WERI-Rb-1 (cell line): ENCODE measurements around the gene PFDN1.

ENCODE experiments used
- DNase-seq: peaks from one replicate; pipeline ENCODE4 v3.0.0-alpha.2; 2020
- H3K27ac ChIP-seq: fragments of 250-450 bp; sonication (Bioruptor Pico); 2 replicates; pipeline ENCODE4 v1.5.1; 2020; ENCODE audit warnings: mild to moderate bottlenecking, moderate library complexity
- H3K27me3 ChIP-seq: fragments of 250-450 bp; sonication (Bioruptor Pico); 2 replicates; pipeline ENCODE4 v1.5.1; 2021; ENCODE audit warnings: mild to moderate bottlenecking, low read depth, moderate library complexity; ENCODE audit not compliant: insufficient read depth, severe bottlenecking
- H3K36me3 ChIP-seq: fragments of 250-450 bp; sonication (Bioruptor Pico); 2 replicates; pipeline ENCODE4 v1.5.1; 2020; ENCODE audit warnings: mild to moderate bottlenecking, moderate library complexity
- H3K4me3 ChIP-seq: 2 replicates; pipeline ENCODE4 v1.5.1; 2011; ENCODE audit warnings: low read depth, mild to moderate bottlenecking, control low read depth, low read length
- H3K9me3 ChIP-seq: fragments of 250-450 bp; sonication (Bioruptor Pico); 2 replicates; pipeline ENCODE4 v1.5.1; 2021; ENCODE audit warnings: mild to moderate bottlenecking, moderate library complexity; ENCODE audit not compliant: severe bottlenecking
- TF ChIP-seq, protein P1 (sequence below): IDR thresholded peaks from 2 replicates; pipeline ENCODE4 v1.5.1; 2011; ENCODE audit warnings: low read depth, mild to moderate bottlenecking, control low read depth, inconsistent platforms, low read length

Gene PFDN1

DNA sequence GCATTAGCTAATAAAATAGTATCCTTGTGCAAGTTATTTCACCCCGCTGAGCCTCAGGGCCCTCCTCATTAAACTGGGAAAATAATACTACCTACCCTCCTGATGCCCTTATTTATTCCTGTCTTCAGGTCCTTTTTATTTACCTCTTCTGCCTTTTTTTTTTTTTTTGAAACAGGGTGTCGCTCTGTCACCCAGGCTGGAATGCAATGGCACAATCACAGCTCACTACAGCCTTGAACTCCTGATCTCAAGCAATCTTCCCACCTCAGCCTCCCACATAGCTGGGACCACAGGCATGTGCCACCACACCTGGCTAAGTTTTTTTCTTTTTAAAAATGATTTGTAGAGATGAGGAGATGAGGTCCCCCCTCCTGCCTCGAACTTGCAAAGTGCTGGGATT, 22.6 kb upstream of the PFDN1 start:
- H3K27me3 ChIP-seq = no peaks in the 10 kb centered on the region
- no peak overlapping the region for H3K4me3 ChIP-seq
- no peak overlapping the region for H3K27ac ChIP-seq
- DNase-seq = no peak
- TF ChIP-seq, protein P1, sequence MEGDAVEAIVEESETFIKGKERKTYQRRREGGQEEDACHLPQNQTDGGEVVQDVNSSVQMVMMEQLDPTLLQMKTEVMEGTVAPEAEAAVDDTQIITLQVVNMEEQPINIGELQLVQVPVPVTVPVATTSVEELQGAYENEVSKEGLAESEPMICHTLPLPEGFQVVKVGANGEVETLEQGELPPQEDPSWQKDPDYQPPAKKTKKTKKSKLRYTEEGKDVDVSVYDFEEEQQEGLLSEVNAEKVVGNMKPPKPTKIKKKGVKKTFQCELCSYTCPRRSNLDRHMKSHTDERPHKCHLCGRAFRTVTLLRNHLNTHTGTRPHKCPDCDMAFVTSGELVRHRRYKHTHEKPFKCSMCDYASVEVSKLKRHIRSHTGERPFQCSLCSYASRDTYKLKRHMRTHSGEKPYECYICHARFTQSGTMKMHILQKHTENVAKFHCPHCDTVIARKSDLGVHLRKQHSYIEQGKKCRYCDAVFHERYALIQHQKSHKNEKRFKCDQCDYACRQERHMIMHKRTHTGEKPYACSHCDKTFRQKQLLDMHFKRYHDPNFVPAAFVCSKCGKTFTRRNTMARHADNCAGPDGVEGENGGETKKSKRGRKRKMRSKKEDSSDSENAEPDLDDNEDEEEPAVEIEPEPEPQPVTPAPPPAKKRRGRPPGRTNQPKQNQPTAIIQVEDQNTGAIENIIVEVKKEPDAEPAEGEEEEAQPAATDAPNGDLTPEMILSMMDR = no peak
- H3K9me3 ChIP-seq = no peaks in the 10 kb centered on the region
- no peaks in the 10 kb centered on the region for H3K36me3 ChIP-seq

DNA sequence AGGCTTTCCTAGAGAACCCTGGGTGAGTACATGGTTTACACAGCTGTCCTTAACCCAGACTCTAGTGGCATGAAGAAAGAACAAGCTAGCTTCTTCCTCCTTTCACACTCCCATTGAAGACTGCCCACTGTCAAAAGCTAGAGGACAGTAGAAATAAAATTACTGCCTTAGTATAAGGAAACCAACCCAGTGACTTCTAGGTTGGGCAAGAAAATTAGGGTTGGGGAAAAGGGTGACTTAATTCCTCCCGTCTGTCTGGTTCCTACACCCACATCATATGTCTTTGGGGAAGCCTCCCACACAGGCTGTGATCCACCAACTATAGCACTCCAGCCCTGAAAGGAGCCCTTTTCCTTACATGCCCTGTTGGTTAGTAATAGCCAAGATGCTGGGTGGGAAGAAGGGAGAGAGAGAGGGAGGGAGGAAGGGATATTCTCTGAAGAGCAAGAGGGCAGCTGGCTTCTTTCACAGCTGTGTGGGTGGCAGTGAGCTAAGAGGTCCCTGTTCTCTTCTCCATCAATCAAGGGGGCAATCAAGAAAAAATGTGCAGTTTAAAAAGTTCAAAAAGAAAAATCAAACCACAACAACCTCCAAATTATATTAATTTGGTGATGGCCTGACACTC, 21.8 kb upstream of the PFDN1 start:
- H3K9me3 ChIP-seq = no peaks in the 10 kb centered on the region
- TF ChIP-seq, protein P1 = no peak
- H3K36me3 ChIP-seq = no peaks in the 10 kb centered on the region
- H3K27me3 ChIP-seq = no peaks in the 10 kb centered on the region
- H3K27ac ChIP-seq = no peak overlapping the region
- DNase-seq = no peak
- H3K4me3 ChIP-seq = no peak overlapping the region

- TF ChIP-seq, protein P1 = no peak
- H3K4me3 ChIP-seq = no peak overlapping the region
- no peaks in the 10 kb centered on the region for H3K9me3 ChIP-seq
- no peak overlapping the region for H3K27ac ChIP-seq
- H3K36me3 ChIP-seq = no peaks in the 10 kb centered on the region
- DNase-seq = no peak
- no peaks in the 10 kb centered on the region for H3K27me3 ChIP-seq
These were observed 21.2 kb upstream of the PFDN1 start for GRCh38 chr5:140324041-140324600.

DNA sequence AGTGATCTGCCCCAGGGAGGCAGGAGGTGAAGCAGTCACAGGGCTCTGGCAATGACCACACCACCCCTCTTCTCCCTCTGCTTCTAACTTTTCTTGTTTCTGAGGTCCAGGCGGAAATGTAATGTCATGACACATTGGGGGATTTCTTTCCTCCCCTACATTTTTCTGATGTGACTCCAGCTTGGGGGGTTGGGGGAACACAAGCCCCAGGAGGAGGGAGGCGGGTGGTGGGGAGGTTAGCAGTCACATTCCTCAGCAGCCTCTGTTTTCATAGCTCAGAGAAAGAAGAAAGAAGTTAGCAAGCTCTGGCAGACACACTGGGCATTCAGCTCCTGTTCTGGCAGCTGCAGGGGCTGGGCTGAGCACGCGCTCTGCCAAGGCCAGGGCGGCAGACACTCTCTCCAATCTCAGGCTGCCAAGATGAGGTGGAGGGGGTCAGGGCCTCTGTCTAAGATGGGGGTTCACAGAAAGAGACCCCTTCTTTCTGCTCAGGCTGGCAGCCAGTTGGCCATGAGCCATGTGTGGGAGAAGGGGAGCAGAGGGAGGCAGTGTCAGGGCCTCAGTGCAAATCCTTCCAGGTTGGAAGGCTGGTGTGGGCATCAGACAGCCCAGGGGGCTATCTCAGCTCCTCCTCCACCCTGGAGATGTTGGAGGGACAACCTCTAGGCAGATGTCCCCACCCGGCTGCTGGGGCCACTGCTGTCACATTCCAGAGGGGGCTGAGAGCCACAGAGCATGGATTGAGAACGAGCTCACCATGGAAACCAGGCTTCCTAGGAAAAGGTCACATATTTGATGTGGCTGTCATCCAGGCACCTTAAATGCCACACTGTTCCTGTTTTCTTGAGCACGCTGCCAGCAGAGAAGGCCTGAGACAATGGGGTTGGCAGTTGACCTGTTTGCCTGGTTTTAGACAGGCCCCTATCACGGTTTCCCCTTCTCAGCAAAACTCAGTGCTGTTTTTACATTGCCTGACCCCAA, 20.1 kb upstream of the PFDN1 start:
- Histone ChIP-seq H3K27me3 (no peaks in the 10 kb centered on the region), H3K27ac (no peak overlapping the region)

GRCh38 chr5:140321796-140322195, 18.9 kb upstream of the PFDN1 start:
- Histone ChIP-seq H3K4me3 (no peak overlapping the region), H3K9me3 (no peaks in the 10 kb centered on the region), H3K27ac (no peak overlapping the region), H3K27me3 (no peaks in the 10 kb centered on the region), H3K36me3 (no peaks in the 10 kb centered on the region)
- TF ChIP-seq, protein P1 = no peak
- DNase-seq = no peak

More for the DNA sequence above, 20.1 kb upstream of the PFDN1 start:
- Histone ChIP-seq H3K9me3 (no peaks in the 10 kb centered on the region), H3K36me3 (no peaks in the 10 kb centered on the region), H3K4me3 (no peak overlapping the region)
- TF ChIP-seq, protein P1 = no peak
- no peak for DNase-seq
